ENCODE measurements around the gene AGT.
"Not testable (repeated sequence)": the region's sequence is repeated elsewhere in the genome, so short reads cannot be mapped to it uniquely, and the experiment has no call there.

- not testable (repeated sequence) for TF ChIP-seq EZH2 (IDR thresholded peaks at IDR 0.05; ENCODE audit: insufficient read depth, poor library complexity, severe bottlenecking); EZH2phosphoT487 (IDR thresholded peaks at IDR 0.05; ENCODE audit: insufficient read depth, low read depth)
Measured at GRCh38 chr1:230698964-230699363, 15.0 kb downstream of the AGT start.
